Kidney epithelial cell (primary cell): ENCODE measurements around the gene ADCY6. TPM values are rescaled to one million over a fixed set of nuclear protein-coding genes. Genes with fewer than 3 reads are reported as not detected.

ENCODE experiments used
- DNase-seq: peaks from one replicate; pipeline ENCODE4 v3.0.0-alpha.2; 2010; ENCODE audit warnings: low read depth
- H3K27me3 ChIP-seq: 2 replicates; pipeline ENCODE4 v1.6.0; 2011; ENCODE audit warnings: low read length; ENCODE audit not compliant: control insufficient read depth, insufficient read depth
- H3K36me3 ChIP-seq: 2 replicates; pipeline ENCODE4 v1.5.1; 2011; ENCODE audit warnings: low read length; ENCODE audit not compliant: control insufficient read depth, insufficient read depth
- H3K4me3 ChIP-seq: 2 replicates; pipeline ENCODE4 v1.5.1; 2011; ENCODE audit warnings: low read depth, mild to moderate bottlenecking, control low read depth, low read length
- total RNA-seq: library from RNA; depleted of rRNA; stranded (reverse); fragments of >200 nt; gene quantifications from 2 replicates; pipeline ENCODE4 v1.2.3, GENCODE V29; 2015
- TF ChIP-seq, protein P1 (sequence below): IDR thresholded peaks from 2 replicates; pipeline ENCODE4 v1.5.1; 2011; ENCODE audit warnings: mild to moderate bottlenecking, moderate library complexity, low read length, control low read depth, inconsistent platforms; ENCODE audit not compliant: insufficient read depth, poor library complexity, severe bottlenecking

The ADCY6 gene
- 24.3 and 26.2 TPM in 2 replicates for total RNA-seq

DNA sequence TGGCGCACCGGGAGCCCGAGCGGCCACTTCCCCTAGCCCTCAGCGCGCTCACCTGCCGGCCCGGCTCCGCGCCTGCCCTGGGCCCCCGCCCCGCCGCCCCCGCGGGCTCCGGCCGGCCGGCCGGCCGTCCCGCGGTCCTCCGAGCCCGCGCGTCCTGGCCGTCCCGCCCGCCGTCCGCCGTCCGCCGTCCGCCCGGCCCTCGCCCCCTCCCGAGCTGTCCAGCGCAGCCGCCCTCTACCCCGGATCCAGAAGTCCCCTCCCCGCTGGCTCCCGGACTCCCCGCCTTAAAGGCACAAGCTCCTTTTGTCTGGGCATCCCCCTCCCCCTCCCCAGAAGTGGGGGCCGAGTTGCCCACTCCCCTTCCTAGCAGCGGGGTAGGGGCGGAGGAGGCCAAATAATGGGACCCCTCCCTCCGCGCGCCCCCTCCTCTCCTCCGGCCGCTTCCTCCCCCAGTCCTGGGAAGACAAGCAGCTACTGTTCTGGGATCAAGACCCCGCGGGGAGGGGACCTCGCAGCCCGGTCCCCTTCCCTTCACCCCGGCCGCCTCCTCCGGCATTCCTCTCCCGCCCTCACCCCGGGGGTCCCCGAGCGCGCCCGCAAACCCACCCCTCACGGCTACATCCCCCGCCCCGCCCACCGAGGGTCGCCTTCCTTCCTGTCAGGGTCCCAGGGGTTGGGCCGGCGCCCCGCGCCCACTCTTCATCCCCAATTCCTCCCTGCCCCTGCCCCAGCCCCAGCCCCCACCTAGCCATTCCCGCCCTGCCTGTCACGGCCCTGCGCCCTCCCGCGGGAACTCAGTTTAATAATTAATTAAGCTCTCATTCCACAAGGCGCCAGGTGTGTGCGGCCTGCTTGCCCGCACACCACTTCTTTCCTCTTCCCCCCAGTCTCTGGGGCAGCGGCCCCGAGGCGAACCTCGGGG is at the start of gene ADCY6:
Gene ADCY6 (minus strand): TSS at position 236 of the 922 bp plus-strand sequence. CDS start 5,655 bp downstream, outside the sequence.
- TF ChIP-seq, protein P1, sequence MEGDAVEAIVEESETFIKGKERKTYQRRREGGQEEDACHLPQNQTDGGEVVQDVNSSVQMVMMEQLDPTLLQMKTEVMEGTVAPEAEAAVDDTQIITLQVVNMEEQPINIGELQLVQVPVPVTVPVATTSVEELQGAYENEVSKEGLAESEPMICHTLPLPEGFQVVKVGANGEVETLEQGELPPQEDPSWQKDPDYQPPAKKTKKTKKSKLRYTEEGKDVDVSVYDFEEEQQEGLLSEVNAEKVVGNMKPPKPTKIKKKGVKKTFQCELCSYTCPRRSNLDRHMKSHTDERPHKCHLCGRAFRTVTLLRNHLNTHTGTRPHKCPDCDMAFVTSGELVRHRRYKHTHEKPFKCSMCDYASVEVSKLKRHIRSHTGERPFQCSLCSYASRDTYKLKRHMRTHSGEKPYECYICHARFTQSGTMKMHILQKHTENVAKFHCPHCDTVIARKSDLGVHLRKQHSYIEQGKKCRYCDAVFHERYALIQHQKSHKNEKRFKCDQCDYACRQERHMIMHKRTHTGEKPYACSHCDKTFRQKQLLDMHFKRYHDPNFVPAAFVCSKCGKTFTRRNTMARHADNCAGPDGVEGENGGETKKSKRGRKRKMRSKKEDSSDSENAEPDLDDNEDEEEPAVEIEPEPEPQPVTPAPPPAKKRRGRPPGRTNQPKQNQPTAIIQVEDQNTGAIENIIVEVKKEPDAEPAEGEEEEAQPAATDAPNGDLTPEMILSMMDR: no peak
- Histone ChIP-seq H3K27me3 (no peaks in the 10 kb centered on the region), H3K4me3 (peak within 1 kb of the TSS; percentile 86), H3K36me3 (no peaks in the 10 kb centered on the region)
- no peak for DNase-seq

DNA sequence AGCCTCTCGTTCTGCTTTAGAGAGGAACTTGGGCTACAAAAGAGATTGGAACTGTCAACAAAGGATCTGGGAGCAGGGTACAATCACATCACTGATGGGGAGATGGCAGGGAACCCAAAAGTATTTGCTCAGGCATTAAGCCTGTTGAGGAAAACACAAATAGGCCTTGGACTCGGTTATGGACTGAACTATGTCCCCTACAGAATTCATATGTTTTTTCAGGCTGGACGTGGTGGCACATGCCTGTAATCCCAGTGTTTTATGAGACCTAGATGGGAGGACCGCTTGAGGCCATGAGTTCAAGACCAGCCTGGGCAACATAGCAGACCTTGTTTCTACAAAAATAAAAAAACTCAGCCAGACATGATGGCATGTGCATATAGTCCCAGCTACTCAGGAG is 49.2 kb upstream of the ADCY6 start:
- DNase-seq: no peak
- Histone ChIP-seq H3K36me3 (peaks cover 5% of the 10 kb centered on the region), H3K27me3 (no peaks in the 10 kb centered on the region), H3K4me3 (no peak overlapping the region)
- TF ChIP-seq, protein P1: no peak

DNA sequence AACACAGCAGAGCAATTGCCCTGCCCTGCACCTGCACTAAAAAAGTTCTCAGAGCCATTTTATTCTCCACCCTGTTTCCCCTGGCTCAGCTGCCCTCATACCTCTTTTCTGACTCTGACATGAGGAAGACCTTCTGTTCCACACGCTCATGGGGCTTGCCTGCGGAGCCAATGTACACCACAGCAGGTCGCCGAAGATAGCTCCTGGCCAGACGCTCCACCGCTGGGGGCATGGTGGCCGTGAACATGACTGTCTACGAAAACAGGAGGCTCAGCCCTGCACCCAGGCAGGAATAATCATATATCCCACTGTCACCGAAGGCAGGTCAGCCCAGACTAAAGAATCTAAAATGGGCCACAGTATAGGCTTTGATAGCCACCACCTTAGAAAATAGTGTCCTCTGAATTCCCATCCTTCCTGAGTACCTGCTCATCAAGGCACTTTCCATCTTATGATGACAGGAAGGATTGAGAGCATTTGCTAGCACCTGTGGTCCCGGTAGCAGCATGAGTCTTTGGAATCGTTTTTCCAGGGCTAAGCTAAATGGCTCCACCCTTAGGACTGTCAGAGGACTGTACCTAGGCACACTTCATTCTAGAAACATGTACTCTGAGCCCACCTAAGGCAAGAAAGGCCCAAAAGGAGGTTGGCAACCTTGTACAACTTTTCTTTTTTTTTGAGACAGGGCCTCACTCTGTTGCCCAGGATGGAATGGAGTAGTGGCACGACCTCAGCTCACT is 43.6 kb upstream of the ADCY6 start:
- TF ChIP-seq, protein P1: no peak
- no peaks in the 10 kb centered on the region for H3K27me3 ChIP-seq
- H3K36me3 ChIP-seq: peaks cover 4% of the 10 kb centered on the region
- no peak for DNase-seq
- H3K4me3 ChIP-seq: no peak overlapping the region

DNA sequence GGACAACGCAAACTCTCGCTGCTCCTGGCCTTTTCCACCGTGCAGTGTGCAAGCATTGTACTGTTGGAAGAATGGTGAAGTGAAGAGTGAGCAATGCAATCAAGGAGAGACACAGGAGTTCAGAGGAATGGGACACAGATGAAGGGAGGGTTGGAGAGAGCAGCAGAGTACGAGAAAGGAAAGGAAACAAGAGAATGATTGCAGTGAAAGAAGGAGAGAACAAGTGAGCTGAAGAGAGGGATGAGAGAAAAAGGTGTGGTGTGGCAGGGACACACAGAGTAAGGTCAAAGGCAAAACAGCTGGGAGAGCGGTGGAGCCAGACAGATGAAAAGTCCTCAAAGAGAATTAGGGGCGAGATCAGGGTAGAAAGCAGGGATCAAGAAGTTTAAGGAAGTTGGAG is 42.4 kb upstream of the ADCY6 start:
- DNase-seq: no peak
- peaks cover 1% of the 10 kb centered on the region for H3K36me3 ChIP-seq
- TF ChIP-seq, protein P1: no peak
- H3K27me3 ChIP-seq: no peaks in the 10 kb centered on the region
- H3K4me3 ChIP-seq: no peak overlapping the region

DNA sequence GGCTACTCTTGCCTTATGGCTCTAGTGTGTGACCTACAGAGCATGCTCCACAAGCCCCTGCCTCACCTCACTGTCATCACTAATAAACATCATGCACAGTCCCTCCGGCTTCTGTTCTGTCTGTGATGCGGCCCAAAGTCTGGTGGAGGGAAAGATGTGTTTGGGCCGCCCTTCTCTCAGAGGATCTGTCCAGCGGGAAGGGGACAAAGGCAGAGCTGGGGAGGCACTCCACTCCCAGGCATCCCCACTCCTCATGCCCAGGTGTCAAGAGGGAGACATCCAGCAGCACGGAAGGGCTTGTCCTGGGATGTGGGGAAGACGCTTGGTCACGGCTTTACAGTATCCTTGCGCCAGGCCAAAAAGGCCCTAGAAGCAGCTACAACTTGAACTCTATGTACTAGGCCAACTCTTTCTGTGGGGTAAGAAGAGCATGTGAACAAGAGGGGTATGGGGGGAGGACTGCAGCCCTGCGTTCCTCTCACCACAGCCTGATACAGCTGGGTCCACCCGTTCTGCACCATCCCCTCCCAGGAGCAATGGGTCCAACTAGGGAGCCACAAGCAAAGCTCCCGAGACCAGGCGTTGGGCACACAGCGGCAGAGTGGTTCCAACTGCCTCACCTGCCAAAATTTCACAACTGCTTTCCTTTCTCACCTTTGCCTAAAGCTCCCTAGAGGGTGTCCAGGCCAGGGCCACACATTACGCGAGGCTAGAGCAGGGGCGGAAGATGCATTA is 40.1 kb upstream of the ADCY6 start:
- H3K36me3 ChIP-seq: no peaks in the 10 kb centered on the region

More for the DNA sequence above, 40.1 kb upstream of the ADCY6 start:
- no peak for DNase-seq
- no peak overlapping the region for H3K4me3 ChIP-seq
- H3K27me3 ChIP-seq: no peaks in the 10 kb centered on the region
- TF ChIP-seq, protein P1: no peak
